COR-L47 (cell line): ENCODE results near the gene KIF9.
"Not testable (repeated sequence)": the region's sequence is repeated elsewhere in the genome, so short reads cannot be mapped to it uniquely, and the experiment has no call there.

Experiments used
- DNase-seq: peaks from one replicate; lab custom pipeline; 2025; lab: John Stamatoyannopoulos, UW

Gene KIF9

DNA sequence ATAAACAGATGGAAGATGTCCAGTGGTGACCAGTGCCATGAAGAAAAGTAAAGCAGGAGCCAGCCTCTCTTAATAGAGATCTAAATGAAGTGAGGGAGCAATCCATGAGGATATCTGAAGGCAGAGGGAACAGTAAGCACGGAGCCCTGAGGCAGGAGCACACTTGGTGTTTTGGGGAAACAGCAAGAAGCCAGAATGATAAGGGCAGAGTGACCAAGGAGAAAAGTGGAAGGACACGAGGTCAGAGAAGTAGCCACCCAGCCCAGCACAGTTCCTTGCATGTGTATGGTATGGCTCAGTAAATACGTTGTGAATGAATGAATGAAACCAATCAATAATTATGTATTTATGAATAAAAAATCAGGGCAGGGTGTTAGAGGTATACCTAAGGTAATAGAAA lies 11.8 kb upstream of the KIF9 start:
- DNase-seq = no peak

DNA sequence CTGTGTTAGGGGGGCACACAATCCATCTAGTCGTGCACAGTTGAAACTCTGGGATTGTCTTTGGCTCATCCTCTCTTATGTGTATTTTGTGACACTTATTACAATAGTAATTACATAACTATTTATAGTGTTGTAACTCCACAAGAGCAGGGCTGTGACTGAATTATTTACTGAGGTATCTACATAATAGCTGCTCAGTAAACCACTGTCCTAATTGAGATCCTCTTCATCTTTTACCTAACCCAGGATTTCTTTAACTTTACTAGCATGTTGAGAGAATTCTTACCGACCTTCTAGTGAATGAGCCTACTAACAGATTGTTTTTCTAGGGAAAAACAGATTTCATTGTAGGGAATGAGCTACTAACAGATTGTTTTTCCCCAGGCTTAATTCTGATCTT lies 11.2 kb upstream of the KIF9 start:
- no peak for DNase-seq

DNA sequence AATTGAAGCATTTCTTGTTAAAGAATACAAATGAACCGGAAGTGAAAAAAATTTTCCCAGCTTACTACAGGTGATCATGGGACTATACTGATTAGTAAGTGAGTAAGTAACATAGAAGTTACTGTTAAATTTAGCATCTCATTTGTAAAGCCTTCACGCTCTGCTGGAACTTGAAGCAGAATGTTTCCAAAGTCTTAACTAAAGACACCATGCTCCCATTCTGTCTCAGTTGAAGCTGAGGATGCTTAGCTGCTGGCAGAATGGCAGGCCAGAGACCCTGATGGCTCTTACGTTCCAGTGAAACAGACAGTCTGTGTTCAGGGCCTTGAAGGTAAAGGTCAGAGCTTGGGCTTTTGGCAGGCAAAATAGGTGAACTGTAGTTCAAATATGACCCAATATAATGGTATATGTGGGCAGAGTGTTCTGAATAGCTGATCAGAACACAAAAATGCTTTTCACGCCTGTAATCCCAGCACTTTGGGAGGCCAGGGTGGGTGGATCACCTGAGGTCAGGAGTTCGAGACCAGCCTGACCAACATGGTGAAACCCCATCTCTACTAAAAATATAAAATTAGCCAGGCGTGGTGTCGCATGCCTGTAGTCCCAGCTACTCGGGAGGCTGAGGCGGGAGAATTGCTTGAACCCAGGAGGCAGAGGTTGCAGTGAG lies 9.3 kb upstream of the KIF9 start:
- DNase-seq = not testable (repeated sequence)

DNA sequence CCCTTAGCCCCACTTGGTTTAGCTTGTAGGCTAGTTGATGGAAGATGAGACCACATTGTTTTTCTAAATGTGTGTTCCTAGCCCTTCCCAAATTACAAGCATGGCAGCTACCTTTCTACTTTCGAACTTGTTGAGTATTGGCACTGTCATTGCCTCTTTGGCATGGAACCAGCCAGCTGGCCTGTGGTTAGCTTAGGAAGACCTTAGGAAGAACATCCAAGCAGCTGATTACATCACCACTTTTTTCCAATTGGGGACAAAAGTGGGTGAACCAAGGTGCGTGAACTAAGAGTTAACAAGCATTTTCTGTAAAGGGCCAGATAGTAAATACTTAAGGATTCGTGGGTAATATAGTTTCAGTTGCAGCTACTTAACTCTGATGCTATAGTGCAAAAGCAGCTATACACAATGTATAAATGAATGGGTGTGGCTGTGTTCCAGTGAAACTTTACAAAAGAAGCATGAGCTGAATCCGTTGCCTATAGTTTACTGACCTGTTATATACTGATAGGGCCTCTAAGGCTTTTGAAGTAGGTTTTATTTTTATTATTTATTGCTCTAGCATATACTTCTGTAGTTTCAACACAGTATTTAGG lies 8.7 kb upstream of the KIF9 start:
- no peak for DNase-seq

DNA sequence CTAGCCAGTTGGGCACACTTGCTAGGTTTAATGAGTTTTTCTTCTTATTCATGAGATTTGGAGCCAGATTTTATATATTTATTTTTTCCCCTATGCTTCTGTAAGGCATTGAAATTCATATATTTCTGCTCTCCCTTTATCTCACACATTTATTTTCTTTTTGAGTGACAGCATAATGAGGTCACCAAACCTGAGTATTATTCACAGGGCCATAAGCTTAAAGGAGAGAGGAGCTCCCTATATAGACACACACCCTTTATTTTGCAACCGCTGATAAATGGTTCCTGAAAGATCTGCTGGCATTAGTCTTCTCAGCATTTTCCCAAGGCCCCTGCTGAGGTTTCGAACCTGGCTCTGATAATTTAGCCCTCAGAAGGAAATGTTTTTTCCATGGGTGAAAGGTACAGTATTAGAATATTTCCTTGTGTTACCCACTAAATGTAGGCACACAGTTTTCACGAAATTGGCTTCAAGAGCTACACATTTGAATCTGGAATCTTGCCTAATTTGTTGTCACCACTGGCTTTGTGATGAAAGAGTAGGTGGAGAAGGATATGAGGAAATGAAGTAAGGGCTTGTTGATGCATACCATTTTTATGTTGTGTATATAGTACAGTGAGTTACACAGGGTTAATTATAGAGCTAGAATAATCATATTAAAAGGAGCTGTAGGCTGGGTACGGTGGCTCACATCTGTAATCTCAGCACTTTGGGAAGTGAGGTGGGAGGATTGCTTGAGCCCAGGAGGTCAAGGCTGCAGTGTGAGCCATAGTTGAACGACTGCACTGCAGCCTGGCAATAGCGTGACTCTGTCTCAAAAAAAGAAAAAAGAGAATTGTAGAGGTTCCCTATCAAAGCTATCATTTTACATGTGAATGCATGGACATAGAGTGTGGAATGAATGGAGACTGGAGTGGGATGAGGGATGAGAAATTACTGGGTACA lies 6.6 kb upstream of the KIF9 start:
- no peak for DNase-seq

DNA sequence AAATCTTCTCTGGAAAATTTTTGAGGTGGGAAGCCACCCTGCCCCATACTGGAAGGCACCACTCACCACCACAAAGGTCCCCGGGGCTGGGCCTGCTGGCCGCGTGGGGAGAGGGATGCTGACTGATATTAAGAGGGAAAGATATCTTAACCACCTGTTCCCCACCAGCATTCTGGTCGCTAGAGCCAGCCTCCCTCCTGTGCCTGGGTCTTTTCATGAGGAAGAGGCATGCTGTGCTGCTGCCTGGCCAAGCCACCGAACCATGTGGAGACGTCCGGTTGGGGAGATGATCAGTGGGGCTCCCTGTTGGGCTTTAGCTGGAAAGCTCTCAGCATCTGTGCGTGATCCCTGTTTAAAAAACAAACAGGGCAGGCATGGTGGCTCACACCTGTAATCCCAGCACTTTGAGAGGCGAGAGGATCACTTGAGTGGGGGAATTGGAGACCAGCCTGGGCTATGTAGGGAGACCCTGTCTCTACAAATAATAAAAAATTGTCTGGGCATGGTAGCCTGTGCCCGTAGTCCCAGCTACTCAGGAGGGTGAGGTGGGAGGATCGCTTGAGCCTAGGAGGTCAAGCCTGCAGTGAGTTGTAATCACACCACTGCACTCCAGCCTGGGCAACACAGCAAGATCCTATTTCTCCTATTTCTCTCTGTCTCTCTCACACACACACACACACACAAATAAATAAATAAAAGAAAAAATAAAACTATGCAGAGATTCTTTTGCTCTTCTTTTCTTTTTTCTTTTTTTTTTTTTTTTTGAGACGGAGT lies 1.2 kb upstream of the KIF9 start:
- peak; percentile 21 for DNase-seq

DNA sequence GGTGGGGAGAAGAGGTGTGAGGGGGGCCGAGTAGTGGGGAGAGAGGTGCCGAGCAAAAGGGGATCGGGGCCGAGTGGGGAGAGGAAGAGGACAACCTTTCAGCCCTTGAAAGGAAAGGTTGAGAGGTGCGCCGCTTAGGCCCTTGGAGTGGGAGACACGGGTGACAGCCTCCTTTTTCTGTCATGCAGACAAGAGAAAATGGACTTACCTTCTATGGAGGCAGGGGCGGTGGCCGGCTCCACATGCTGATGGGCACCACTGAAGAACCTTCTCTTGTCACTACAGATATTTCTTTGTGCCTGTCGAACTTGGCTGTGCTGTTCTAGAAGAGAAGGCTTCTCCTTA lies 566 bp upstream of the KIF9 start:
- DNase-seq = no peak

DNA sequence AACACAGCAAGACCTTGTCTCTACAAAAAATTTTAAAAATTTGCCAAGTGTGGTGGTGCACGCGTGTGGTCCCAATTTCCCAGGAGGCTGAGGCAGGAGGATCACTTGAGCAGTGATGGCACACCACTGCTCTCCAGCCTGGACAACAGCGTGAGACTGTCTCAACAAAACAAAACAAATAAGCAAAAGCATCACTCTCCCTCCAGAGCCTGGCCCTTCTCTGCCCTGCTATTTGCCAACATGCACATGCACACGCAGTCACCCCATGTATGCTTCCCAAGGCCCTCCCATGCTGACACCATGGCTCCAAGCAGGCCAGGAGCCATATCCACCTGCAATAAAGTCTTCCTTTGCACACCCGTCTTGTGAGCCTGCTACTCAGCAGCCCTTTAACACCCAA lies 2.1 kb downstream of the KIF9 start:
- no peak for DNase-seq

DNA sequence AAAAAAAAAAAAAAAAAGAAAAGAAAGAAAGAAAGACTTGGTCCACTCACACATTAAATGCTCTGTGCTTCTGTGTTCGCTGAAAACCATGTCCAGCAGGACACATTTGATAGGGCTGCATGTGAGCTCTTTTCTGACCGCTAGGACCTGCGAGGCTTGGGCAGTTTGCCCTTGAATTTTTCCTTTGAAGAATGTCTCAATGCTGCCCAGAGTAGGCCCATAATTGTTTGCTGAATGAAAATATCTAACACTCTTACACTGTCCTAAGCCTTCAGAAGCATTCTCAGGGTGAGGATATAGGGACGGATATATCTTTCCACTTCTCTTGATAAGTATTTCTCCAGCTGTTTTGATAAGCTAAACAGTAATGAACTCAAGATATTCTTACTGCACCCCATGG lies 6.0 kb downstream of the KIF9 start:
- no peak for DNase-seq

DNA sequence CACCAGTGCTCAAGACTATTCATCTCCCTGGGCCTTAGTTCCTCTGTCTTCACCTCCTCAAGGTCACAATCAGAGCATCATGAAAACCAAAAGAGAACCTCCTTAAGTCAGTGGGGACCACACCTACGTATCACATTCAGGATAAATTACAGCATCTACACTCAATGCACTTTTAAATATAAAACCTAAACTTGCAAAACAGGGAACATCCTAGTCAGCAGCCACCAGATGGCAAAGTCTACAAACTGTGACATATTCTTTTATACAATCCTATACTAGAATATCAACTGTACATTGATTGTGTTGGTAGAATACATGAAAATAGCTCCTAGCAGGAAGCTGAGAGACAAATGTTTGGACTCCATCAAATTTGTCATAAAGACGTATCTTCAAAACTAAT lies 7.9 kb downstream of the KIF9 start:
- DNase-seq = no peak

DNA sequence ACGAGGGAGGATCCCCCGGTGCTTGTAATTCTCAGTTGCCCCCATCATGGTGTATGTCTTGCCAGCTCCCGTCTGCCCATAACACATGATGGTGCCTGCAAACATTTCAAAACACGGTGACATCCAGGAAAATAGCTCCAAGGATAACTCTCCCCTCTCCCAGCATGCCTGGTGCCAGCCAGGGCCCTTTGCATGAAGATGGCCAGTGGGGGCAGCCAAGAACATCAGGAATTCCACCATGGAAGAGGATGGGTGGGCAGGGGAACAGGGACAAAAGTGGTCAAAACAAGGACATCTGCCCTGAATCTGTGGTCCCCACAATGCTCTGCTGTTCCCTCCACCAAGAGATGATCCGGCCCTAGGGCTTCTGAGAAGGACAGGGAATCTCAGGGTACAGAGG lies 9.0 kb downstream of the KIF9 start:
- no peak for DNase-seq

DNA sequence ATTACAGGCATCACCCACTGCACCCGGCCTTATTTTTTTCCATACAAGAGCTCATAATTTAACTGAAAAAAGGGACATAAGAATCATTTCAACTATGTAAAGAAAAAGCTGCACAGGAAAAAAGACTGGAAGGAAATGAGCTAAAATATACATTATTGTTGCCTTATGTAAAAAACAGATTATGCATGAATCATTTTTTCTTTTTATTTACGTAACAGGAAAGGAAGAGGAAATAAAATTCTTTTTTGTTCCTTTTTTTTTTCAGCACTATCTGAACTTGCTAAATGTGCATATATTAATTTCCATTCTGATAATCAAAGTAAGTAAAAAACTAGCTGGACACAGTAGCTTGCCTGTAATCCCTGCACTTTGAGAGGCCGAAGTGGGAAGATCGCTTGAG lies 12.1 kb downstream of the KIF9 start:
- no peak for DNase-seq

DNA sequence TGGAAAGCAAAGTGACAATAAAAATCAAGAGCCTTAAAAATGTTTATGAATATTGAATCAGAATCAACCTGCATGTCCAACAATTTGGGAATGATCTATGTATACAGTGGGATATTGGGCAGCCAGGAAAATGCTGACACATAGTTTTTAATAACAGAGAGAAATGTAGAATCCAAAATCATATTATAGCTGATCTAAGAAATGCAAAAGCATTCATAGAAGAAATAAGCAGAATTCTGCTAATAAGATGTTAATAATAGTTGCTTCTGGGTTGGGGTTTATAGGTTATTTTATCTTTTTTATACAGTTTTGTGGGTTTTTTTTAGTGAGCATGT lies 15.1 kb downstream of the KIF9 start:
- no peak for DNase-seq

DNA sequence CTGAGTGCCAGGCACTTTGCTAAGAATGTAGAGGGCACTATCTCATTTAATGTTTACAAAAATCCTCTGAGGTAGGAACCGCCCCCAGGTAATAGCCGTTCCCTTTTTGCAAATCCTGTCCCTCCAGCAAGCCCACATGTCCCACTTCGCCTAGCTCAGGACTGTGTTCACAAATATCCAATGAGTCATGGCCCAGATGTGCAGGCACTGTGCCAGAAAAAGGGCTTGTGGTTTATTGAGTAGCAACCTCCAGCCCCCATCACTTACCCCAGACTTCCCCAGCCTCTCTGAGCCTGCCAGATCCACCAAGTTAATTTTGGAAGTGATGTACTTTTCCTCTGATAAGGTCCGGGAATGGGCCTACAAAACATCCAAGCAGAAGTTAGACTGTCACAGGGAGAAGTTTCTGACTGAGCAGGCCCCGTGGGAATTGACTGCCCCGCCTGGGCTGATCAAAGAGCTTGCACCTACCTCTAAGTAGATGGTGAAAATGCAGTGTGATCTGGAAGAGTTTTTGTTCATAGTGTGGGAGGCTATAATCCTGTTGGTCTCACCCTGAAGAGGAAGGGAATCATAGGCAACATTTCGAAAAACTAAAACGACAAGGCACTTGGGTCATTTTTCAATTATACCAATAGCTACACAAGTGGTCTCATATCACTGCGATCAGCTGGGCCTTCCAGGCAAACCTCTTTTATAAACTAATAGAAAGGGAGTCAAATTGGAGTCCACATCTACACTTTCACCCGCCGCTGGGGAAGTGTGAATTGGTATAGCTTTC lies 15.7 kb downstream of the KIF9 start:
- DNase-seq = no peak

DNA sequence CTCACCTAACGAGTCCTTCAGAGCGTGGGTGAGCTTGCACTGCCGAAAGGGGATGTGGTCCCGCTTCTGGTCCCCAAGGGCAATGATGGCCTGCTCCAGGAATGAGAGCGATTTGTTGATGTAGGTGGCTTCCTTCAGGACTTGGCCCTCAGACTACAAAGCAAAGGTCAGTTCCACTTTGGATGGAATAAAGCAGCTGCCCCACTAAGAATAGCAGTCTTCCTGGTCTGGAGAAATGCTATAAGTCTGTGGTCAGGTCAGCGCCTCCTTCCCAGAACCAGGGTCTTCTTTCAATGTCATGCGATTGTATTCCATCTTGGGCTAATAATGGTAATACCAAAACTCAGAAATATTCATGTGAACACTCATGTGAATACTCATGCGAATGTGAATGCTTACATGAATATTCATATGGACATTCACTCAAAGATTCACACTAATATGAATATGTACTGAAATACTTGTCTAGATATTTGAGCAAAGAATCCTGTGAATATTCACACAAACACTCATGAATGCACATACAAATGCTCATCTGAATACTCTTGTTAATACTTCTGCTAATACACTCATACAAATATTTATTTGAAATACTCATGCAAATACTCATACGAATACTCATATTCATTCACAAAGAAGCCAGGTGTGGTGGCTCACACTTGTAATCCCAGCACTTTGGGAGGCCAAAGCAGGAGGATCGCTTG lies 16.7 kb downstream of the KIF9 start:
- DNase-seq = no peak

DNA sequence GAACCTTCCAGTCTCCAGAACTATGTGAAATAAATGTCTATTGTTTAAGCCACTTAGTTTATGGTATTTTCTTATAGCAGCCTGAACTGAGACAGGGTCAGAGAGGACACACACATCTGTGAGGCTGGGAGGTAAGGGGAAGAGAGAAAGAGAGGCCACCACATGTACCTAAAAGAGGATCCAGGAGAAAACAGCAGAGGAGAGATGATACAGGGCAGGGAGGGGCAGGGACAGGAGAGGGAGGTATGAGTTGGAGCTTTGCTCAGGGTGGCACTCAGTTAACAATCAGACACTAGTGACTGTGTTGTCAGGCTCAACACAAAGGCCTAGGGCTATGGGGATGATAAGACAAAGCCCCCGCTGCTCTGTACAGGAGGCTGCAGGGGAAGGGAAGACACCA lies 17.6 kb downstream of the KIF9 start:
- no peak for DNase-seq

DNA sequence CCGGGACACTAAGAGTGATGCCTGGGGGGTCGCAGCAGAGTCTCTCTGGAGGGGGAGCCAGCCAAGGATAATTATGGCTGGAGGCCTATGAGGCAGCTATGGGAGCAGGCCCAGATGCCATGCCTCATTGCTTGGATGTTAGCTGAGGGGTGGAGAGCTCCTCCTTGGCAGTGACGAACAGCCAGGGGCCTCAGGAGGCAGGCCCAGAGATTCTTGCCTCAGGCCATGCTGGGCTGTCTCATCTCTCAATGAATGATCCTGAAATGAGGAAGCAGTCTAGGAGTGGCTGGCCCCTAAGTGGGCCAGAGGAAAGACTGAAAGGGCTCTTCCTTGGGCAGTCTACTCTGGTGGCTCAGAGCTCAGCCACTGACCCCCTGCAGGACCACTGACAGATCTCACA lies 21.3 kb downstream of the KIF9 start:
- no peak for DNase-seq

DNA sequence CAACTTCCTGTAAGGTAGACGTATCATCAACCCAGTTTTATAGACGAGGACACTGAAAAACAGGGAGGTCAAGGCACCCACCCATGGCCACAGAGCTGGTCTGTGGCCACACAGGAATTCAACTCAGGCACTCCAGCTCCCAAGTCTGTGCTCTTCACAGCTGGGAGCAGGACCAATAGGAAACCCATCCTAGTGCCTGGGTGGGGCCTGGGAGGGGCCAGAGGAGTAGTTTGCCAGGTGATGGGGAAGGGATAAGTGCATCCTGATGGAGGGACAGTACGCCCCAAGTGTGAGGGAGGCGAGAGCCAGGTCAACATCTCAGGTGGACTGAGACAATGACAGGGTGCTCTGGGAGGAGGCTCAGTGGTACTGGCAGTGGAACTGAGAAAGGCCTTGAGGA lies 22.0 kb downstream of the KIF9 start:
- DNase-seq = no peak

DNA sequence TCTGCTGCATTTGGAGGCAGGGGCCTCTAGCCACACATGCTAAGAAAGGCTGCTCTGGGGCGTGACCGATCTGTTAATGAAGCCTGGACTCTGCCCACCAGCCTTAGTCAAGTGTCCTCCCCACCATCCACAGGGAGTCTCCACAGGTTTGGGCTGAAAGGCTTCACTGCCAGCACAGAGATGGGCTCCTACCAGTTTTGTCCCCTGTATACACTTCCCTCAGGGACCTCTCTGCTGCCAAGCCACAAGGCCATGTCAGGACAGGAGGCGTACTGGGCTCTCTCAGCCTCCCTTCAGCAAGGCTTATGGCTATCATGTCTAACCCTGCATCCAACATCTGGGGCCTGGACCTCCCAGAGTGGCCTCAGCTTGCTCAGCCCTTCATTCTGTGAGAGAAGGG lies 23.5 kb downstream of the KIF9 start:
- DNase-seq = no peak

DNA sequence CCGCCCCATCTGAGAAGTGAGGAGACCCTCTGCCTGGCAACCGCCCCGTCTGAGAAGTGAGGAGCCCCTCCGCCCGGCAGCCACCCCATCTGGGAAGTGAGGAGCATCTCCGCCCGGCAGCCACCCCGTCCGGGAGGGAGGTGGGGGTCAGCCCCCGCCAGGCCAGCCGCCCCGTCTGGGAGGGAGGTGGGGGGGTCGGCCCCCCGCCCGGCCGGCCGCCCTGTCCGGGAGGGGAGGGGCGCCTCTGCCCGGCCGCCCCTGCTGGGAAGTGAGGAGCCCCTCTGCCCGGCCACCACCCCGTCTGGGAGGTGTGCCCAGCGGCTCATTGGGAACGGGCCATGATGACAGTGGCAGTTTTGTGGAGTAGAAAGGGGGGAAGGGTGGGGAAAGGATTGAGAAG lies 26.3 kb downstream of the KIF9 start:
- DNase-seq = not testable (repeated sequence)

DNA sequence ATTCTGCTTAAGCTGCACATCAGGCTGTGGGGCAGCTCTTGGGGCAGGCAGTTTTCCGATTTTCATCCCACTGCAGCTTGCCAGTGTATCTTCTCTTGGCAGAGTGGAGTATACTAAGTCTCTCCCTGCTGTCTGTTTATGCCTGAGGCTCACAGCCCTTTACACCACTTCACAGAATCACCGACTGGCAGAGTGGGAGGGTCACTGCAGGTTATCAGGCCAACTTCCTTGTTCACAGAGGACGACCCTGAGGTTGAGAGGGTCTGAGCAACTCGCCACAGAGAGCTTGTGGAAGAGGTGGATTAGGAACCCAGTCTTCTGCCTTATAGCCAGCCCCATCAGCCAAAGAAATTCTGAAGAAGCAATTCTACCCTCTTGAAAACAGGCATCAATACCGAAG lies 30.9 kb downstream of the KIF9 start:
- no peak for DNase-seq
